Testis (tissue), 3 donors: Measurements from ENCODE around the gene EHD4. TPM values are rescaled to one million over a fixed set of nuclear protein-coding genes. Genes with fewer than 3 reads are reported as not detected.

Source experiments
- DNase-seq: peaks from one replicate; pipeline ENCODE4 v3.0.0-alpha.2; 2019
- H3K27ac ChIP-seq, 2 donors: fragments of 200-600 bp; sonication (generic); one replicate each; pipeline ENCODE4 v1.5.1; 2019
- H3K27me3 ChIP-seq: fragments of 200-600 bp; sonication (generic); one replicate; pipeline ENCODE4 v1.5.1; 2019
- H3K36me3 ChIP-seq: fragments of 200-600 bp; sonication (generic); one replicate; pipeline ENCODE4 v1.5.1; 2017; ENCODE audit warnings: low read depth; ENCODE audit errors: missing control alignments
- H3K4me1 ChIP-seq: fragments of 200-600 bp; sonication (generic); one replicate; pipeline ENCODE4 v1.5.1; 2019
- H3K4me3 ChIP-seq, 2 donors: fragments of 200-600 bp; sonication (generic); one replicate each; pipeline ENCODE4 v1.5.1; 2017 to 2019
- H3K9me3 ChIP-seq: fragments of 200-600 bp; sonication (generic); one replicate; pipeline ENCODE4 v1.5.1; 2017
- POLR2A ChIP-seq: fragments of 450-650 bp; IDR thresholded peaks from one replicate; pipeline ENCODE4 v1.6.1; 2017; ENCODE audit warnings: antibody characterized with exemption, mild to moderate bottlenecking, moderate library complexity
- WGBS, 2 donors: methylation state at CpG; one replicate each; pipeline ENCODE4 v1.1.5; 2018; 5-methylcytosine and 5-hydroxymethylcytosine counted together
- intact Hi-C: fragments of 100-400 bp; cut with DNase I; formaldehyde crosslinking; loops from one replicate; pipeline ENCODE4 v1.15.1; 2023; ENCODE audit warnings: low total_unique reads
- polyA plus RNA-seq: library from polyadenylated mRNA; stranded (reverse); fragments of 350-450 nt; fragmentation: Illumina TruSeq; extraction: RNeasy Lipid Tissue Mini Kit (QIAGEN cat#74804); gene quantifications from one replicate; pipeline ENCODE4 v1.2.3, GENCODE V29; 2014; ENCODE audit warnings: low read depth, low replicate concordance; ENCODE audit not compliant: insufficient read depth
- total RNA-seq, 2 donors: library from RNA; depleted of rRNA; stranded (reverse); fragments of >200 nt; gene quantifications; one replicate each; pipeline ENCODE4 v1.2.3, GENCODE V29; 2016
- TF ChIP-seq, protein P1 (sequence below), 3 experiments: fragments of 450-650 bp in 2 of 3; fragments of 200-600 bp in 1 of 3; sonication (generic) in 1 of 3; IDR thresholded peaks; one replicate each; pipeline ENCODE4 v1.5.1; 2016 to 2019; ENCODE audit warnings: antibody characterized with exemption in 3 of 3, mild to moderate bottlenecking in 2 of 3, moderate library complexity in 1 of 3

EHD4 gene
- total and polyA plus RNA-seq, 3 donors from 2014 or later = 8.0 to 10.2 (median 9.4) TPM

DNA sequence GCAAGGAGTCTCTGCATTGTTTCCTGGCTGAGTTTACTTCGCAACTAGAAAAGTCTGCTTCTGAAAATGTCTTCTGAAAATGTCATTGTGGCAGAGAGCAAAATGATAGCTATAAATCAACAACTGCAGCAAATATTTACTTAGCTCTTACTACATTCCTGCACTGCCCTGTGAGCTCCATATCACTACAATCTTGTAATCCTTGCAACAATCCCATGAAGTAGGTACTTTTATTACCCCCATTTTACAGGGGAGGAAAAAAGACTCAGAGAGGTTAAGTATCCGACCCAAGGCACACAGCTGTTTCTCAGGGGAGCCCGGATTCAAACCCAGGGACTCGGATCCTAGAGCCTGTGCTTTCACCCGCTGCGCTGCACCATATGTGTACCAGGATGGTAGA, 44.3 kb downstream of the EHD4 start:
- TF ChIP-seq POLR2A = no peak
- TF ChIP-seq, protein P1, sequence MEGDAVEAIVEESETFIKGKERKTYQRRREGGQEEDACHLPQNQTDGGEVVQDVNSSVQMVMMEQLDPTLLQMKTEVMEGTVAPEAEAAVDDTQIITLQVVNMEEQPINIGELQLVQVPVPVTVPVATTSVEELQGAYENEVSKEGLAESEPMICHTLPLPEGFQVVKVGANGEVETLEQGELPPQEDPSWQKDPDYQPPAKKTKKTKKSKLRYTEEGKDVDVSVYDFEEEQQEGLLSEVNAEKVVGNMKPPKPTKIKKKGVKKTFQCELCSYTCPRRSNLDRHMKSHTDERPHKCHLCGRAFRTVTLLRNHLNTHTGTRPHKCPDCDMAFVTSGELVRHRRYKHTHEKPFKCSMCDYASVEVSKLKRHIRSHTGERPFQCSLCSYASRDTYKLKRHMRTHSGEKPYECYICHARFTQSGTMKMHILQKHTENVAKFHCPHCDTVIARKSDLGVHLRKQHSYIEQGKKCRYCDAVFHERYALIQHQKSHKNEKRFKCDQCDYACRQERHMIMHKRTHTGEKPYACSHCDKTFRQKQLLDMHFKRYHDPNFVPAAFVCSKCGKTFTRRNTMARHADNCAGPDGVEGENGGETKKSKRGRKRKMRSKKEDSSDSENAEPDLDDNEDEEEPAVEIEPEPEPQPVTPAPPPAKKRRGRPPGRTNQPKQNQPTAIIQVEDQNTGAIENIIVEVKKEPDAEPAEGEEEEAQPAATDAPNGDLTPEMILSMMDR (IDR thresholded peaks at IDR 0.05) = no peak
- intact Hi-C loops = no loop called here
- DNase-seq = no peak
- Histone ChIP-seq H3K4me3 (no peak overlapping the region), H3K4me1 (no peaks in the 10 kb centered on the region), H3K36me3 (no peaks in the 10 kb centered on the region), H3K27ac (no peak overlapping the region), H3K27me3 (no peaks in the 10 kb centered on the region), H3K9me3 (no peaks in the 10 kb centered on the region)
- WGBS, 2 donors = 86 to 94% methylated on average over 6 of the region's 6 CpGs

GRCh38 chr15:41927536-41927935, 44.8 kb downstream of the EHD4 start:
- Histone ChIP-seq H3K27ac (no peak overlapping the region), H3K4me1 (no peaks in the 10 kb centered on the region), H3K9me3 (no peaks in the 10 kb centered on the region), H3K4me3 (no peak overlapping the region), H3K27me3 (no peaks in the 10 kb centered on the region), H3K36me3 (no peaks in the 10 kb centered on the region)
- no peak for DNase-seq
- no peak for TF ChIP-seq POLR2A
- TF ChIP-seq, protein P1 (IDR thresholded peaks at IDR 0.05) = no peak
- WGBS, 2 donors = 96 to 98% methylated on average over 3 of the region's 3 CpGs
- intact Hi-C loops = no loop called here

- no peak for DNase-seq
- WGBS, 2 donors = 74 to 75% methylated on average over 10 of the region's 10 CpGs
- H3K36me3 ChIP-seq = no peaks in the 10 kb centered on the region
- no peaks in the 10 kb centered on the region for H3K27me3 ChIP-seq
- no peak overlapping the region for H3K27ac ChIP-seq
- intact Hi-C loops = no loop called here
- no peaks in the 10 kb centered on the region for H3K9me3 ChIP-seq
- no peak overlapping the region for H3K4me3 ChIP-seq
- H3K4me1 ChIP-seq = peaks cover 2% of the 10 kb centered on the region
- no peak for TF ChIP-seq POLR2A
- TF ChIP-seq, protein P1 (IDR thresholded peaks at IDR 0.05) = no peak
Observed at GRCh38 chr15:41926185-41927056, 45.9 kb downstream of the EHD4 start.

- Histone ChIP-seq H3K36me3 (no peaks in the 10 kb centered on the region), H3K4me3 (no peak overlapping the region), H3K4me1 (peaks cover 15% of the 10 kb centered on the region), H3K27me3 (no peaks in the 10 kb centered on the region), H3K9me3 (no peaks in the 10 kb centered on the region), H3K27ac (no peak overlapping the region)
- intact Hi-C loops = no loop called here
- DNase-seq = no peak
- no peak for TF ChIP-seq POLR2A
- TF ChIP-seq, protein P1 (IDR thresholded peaks at IDR 0.05) = no peak
- WGBS, 2 donors = 75 to 89% methylated on average over 7 of the region's 7 CpGs
Observed at GRCh38 chr15:41925086-41925608, 47.2 kb downstream of the EHD4 start.
